ENCODE results near the gene MCTP1.

Gene MCTP1

GRCh38 chr5:95132096-95132495, 152.8 kb downstream of the MCTP1 start:
- H3K4me3 ChIP-seq (ENCODE audit: low read length, poor library complexity, severe bottlenecking) = no peak overlapping the region
- H3K36me3 ChIP-seq (ENCODE audit: insufficient read depth, low read length) = no peaks in the 10 kb centered on the region
- no peaks in the 10 kb centered on the region for H3K79me2 ChIP-seq (ENCODE audit: insufficient read depth, low read length)
- H3K27me3 ChIP-seq (ENCODE audit: insufficient read depth, low read length, poor library complexity, severe bottlenecking) = no peaks in the 10 kb centered on the region
- no peaks in the 10 kb centered on the region for H4K20me1 ChIP-seq (ENCODE audit: insufficient read depth, low read length, poor library complexity, severe bottlenecking)
- no peak overlapping the region for H3K9ac ChIP-seq (ENCODE audit: low read depth, low read length, poor library complexity, severe bottlenecking)
- H3K4me1 ChIP-seq (ENCODE audit: insufficient read depth, low read length, poor library complexity, severe bottlenecking) = no peaks in the 10 kb centered on the region
- no peaks in the 10 kb centered on the region for H3K9me3 ChIP-seq (ENCODE audit: insufficient read depth, low read depth, low read length)
- H3K9me2 ChIP-seq (replicated peaks; ENCODE audit: low read depth, low read length) = no peaks in the 10 kb centered on the region
- TF ChIP-seq EZH2phosphoT487 (IDR thresholded peaks at IDR 0.05; ENCODE audit: borderline replicate concordance) (no peak), CTCF (conservative IDR thresholded peaks at IDR 0.05; ENCODE audit: low read length) (no peak)
- no peak overlapping the region for H2AFZ ChIP-seq (ENCODE audit: low read length)
- H3F3A ChIP-seq (ENCODE audit: low read depth) = no peaks in the 10 kb centered on the region
- H3K4me2 ChIP-seq (ENCODE audit: low read depth, low read length, poor library complexity, severe bottlenecking) = no peak overlapping the region

GRCh38 chr5:95130941-95131340, 154.0 kb downstream of the MCTP1 start:
- no peaks in the 10 kb centered on the region for H3K36me3 ChIP-seq (ENCODE audit: insufficient read depth, low read length)
- H3K9me3 ChIP-seq (ENCODE audit: insufficient read depth, low read depth, low read length) = no peaks in the 10 kb centered on the region
- H3K27me3 ChIP-seq (ENCODE audit: insufficient read depth, low read length, poor library complexity, severe bottlenecking) = no peaks in the 10 kb centered on the region
- H2AFZ ChIP-seq (ENCODE audit: low read length) = no peak overlapping the region
- no peak overlapping the region for H3K9ac ChIP-seq (ENCODE audit: low read depth, low read length, poor library complexity, severe bottlenecking)
- TF ChIP-seq CTCF (conservative IDR thresholded peaks at IDR 0.05; ENCODE audit: low read length) (no peak), EZH2phosphoT487 (IDR thresholded peaks at IDR 0.05; ENCODE audit: borderline replicate concordance) (no peak)
- H3K9me2 ChIP-seq (replicated peaks; ENCODE audit: low read depth, low read length) = no peaks in the 10 kb centered on the region
- no peaks in the 10 kb centered on the region for H3K4me1 ChIP-seq (ENCODE audit: insufficient read depth, low read length, poor library complexity, severe bottlenecking)
- H3F3A ChIP-seq (ENCODE audit: low read depth) = no peaks in the 10 kb centered on the region
- H3K4me2 ChIP-seq (ENCODE audit: low read depth, low read length, poor library complexity, severe bottlenecking) = no peak overlapping the region
- H3K79me2 ChIP-seq (ENCODE audit: insufficient read depth, low read length) = no peaks in the 10 kb centered on the region
- H3K4me3 ChIP-seq (ENCODE audit: low read length, poor library complexity, severe bottlenecking) = no peak overlapping the region
- no peaks in the 10 kb centered on the region for H4K20me1 ChIP-seq (ENCODE audit: insufficient read depth, low read length, poor library complexity, severe bottlenecking)

GRCh38 chr5:95124731-95125130, 160.2 kb downstream of the MCTP1 start:
- Histone ChIP-seq H3K36me3 (ENCODE audit: insufficient read depth, low read length) (no peaks in the 10 kb centered on the region), H3K79me2 (ENCODE audit: insufficient read depth, low read length) (no peaks in the 10 kb centered on the region), H3F3A (ENCODE audit: low read depth) (no peaks in the 10 kb centered on the region), H3K4me1 (ENCODE audit: insufficient read depth, low read length, poor library complexity, severe bottlenecking) (no peaks in the 10 kb centered on the region), H3K9me3 (ENCODE audit: insufficient read depth, low read depth, low read length) (no peaks in the 10 kb centered on the region), H3K9me2 (replicated peaks; ENCODE audit: low read depth, low read length) (no peaks in the 10 kb centered on the region), H4K20me1 (ENCODE audit: insufficient read depth, low read length, poor library complexity, severe bottlenecking) (no peaks in the 10 kb centered on the region), H3K27me3 (ENCODE audit: insufficient read depth, low read length, poor library complexity, severe bottlenecking) (no peaks in the 10 kb centered on the region), H3K9ac (ENCODE audit: low read depth, low read length, poor library complexity, severe bottlenecking) (no peak overlapping the region), H3K4me3 (ENCODE audit: low read length, poor library complexity, severe bottlenecking) (no peak overlapping the region), H2AFZ (ENCODE audit: low read length) (no peak overlapping the region), H3K4me2 (ENCODE audit: low read depth, low read length, poor library complexity, severe bottlenecking) (no peak overlapping the region)
- TF ChIP-seq EZH2phosphoT487 (IDR thresholded peaks at IDR 0.05; ENCODE audit: borderline replicate concordance) = no peak
- no peak for TF ChIP-seq CTCF (conservative IDR thresholded peaks at IDR 0.05; ENCODE audit: low read length)
